Measurements from ENCODE around the gene IFT43. TPM values are rescaled to one million over a fixed set of nuclear protein-coding genes. Genes with fewer than 3 reads are reported as not detected.

Gene IFT43
- total RNA-seq, result 10 to 100 TPM; 46.3 to 49.6 TPM
- polyA plus RNA-seq (2013, experiment 1 of 2), result 44.4 TPM
- 41.4 TPM for polyA plus RNA-seq (2013, experiment 2 of 2)
- long read RNA-seq, experiment 1, transcript IFT43-202 (9 exons, 833 nt), result major isoform, 11 of 24 reads
- long read RNA-seq, experiment 1, partial matches to known transcripts, result 6 of 24 reads
- long read RNA-seq, experiment 1, other reads (novel, unspliced or antisense), result 7 of 24 reads
- long read RNA-seq, experiment 2, transcript IFT43-202 (9 exons, 833 nt), result major isoform, 30 of 59 reads
- long read RNA-seq, experiment 2, partial matches to known transcripts, result 16 of 59 reads
- long read RNA-seq, experiment 2, other reads (novel, unspliced or antisense), result 10 of 59 reads
- long read RNA-seq, experiment 3, transcript IFT43-202 (9 exons, 833 nt), result major isoform, 13 of 60 reads
- long read RNA-seq, experiment 3, partial matches to known transcripts, result 12 of 60 reads
- long read RNA-seq, experiment 3, other reads (novel, unspliced or antisense), result 34 of 60 reads
- long read RNA-seq, experiment 4, transcript IFT43-202 (9 exons, 833 nt), result major isoform, 71 of 122 reads
- long read RNA-seq, experiment 4, partial matches to known transcripts, result 28 of 122 reads
- long read RNA-seq, experiment 4, other reads (novel, unspliced or antisense), result 19 of 122 reads

DNA sequence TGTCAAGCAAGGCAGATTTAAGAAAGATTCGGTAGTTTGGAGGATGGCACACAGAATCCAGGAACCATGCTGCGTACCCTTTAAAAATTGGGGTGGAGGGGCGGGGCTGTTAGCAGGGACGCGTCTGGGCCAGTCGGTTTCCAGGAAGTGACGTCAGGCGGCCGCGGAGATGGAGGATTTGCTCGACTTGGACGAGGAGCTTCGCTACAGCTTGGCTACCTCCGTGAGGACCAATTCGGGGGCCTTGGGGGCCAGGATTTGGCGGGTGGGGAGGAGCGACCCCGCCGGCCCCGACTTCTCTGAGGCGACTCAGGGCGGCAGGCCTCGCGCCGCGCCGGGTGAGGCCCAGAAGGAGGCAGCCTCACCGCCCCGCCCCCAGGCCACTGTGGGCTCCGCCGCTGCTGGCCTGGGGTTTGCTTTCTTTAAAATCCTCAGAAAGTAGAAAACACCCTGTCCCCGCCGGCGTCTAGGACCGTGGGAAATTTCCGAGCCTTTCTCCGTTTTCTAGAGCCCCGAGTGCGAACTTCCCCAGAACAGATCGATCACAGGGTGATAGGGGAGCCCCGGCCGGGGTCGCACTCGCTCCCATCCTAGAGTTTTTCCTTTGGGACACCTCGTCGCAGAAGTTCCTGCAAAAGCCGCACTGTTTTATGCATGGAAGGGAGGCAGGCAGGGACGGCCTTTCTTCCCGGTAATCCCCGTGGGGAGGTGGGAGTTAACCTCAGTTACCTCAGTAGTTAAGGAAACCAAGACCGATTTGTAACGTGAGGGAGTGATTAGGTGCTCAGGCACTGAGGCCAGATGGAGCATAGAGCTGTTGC is at the start of gene IFT43:
Gene IFT43, plus strand, starts transcription at position 146 of the 821 bp plus-strand sequence. Its CDS starts 24 bp downstream, at position 170.
- Mint-ChIP-seq H3K27ac (peak within 1 kb of the TSS; percentile 93), H3K36me3 (ENCODE audit: low read depth) (peaks cover 13% of the 10 kb centered on the region), H3K4me1 (peaks cover 40% of the 10 kb centered on the region), H3K4me3 (peak within 1 kb of the TSS; percentile 91), H3K27me3 (ENCODE audit: insufficient read depth) (peaks cover 20% of the 10 kb centered on the region), H3K9me3 (no peaks in the 10 kb centered on the region)
- H3K4me3 ChIP-seq (ENCODE audit: low read length), result peak within 1 kb of the TSS; percentile 87
- DNase-seq, result peak; percentile 93
- H3K36me3 ChIP-seq (ENCODE audit: control insufficient read depth, insufficient read depth, low read length), result peaks cover 19% of the 10 kb centered on the region
- WGBS, 2 experiments (ENCODE audit: insufficient coverage in 1 of 2, insufficient read length in 1 of 2), result 0% methylated on average over 35 to 52 of the region's 52 CpGs
- TF ChIP-seq, protein P1, sequence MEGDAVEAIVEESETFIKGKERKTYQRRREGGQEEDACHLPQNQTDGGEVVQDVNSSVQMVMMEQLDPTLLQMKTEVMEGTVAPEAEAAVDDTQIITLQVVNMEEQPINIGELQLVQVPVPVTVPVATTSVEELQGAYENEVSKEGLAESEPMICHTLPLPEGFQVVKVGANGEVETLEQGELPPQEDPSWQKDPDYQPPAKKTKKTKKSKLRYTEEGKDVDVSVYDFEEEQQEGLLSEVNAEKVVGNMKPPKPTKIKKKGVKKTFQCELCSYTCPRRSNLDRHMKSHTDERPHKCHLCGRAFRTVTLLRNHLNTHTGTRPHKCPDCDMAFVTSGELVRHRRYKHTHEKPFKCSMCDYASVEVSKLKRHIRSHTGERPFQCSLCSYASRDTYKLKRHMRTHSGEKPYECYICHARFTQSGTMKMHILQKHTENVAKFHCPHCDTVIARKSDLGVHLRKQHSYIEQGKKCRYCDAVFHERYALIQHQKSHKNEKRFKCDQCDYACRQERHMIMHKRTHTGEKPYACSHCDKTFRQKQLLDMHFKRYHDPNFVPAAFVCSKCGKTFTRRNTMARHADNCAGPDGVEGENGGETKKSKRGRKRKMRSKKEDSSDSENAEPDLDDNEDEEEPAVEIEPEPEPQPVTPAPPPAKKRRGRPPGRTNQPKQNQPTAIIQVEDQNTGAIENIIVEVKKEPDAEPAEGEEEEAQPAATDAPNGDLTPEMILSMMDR (conservative IDR thresholded peaks at IDR 0.05), result no peak
- peaks cover 7% of the 10 kb centered on the region for H3K4me1 ChIP-seq (ENCODE audit: control insufficient read depth, insufficient read depth, low read length)
- peak within 1 kb of the TSS; percentile 42 for H3K27ac ChIP-seq (ENCODE audit: low read depth, low read length)
- H3K27me3 ChIP-seq (ENCODE audit: control insufficient read depth, insufficient read depth, low read length, poor library complexity, severe bottlenecking), result peaks cover 7% of the 10 kb centered on the region
- no peaks in the 10 kb centered on the region for H3K9me3 ChIP-seq (ENCODE audit: control insufficient read depth, low read length)
- H3K9ac ChIP-seq (ENCODE audit: extremely low read depth, low read length, poor library complexity, severe bottlenecking), result peak within 1 kb of the TSS; percentile 87

DNA sequence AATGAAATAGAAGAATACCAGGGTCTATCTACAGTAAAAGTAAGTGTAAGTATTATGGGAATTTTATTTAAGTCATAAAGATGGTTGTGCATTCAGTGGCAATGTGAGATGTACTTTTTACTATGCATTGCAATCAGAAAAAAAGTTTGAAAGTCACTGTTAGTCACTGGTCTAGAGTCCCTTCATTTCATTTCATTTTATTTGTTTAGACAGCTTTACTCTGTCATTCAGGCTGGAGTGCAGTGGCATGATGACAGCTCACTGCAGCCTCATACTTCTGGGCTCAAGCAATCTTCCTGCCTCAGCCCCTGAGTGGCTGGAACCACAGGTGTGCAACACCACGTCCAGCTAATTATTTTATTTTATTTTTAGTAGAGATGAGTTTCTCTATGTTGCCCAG is 46.4 kb upstream of the IFT43 start:
- TF ChIP-seq, protein P1 (conservative IDR thresholded peaks at IDR 0.05), result no peak
- H3K9me3 Mint-ChIP-seq, result no peaks in the 10 kb centered on the region
- no peak overlapping the region for H3K27ac Mint-ChIP-seq
- DNase-seq, result no peak
- no peaks in the 10 kb centered on the region for H3K36me3 ChIP-seq (ENCODE audit: control insufficient read depth, insufficient read depth, low read length)
- no peak overlapping the region for H3K4me3 ChIP-seq (ENCODE audit: low read length)
- H3K36me3 Mint-ChIP-seq (ENCODE audit: low read depth), result peaks cover 13% of the 10 kb centered on the region
- no peak overlapping the region for H3K9ac ChIP-seq (ENCODE audit: extremely low read depth, low read length, poor library complexity, severe bottlenecking)
- no peaks in the 10 kb centered on the region for H3K4me1 ChIP-seq (ENCODE audit: control insufficient read depth, insufficient read depth, low read length)
- H3K27me3 ChIP-seq (ENCODE audit: control insufficient read depth, insufficient read depth, low read length, poor library complexity, severe bottlenecking), result no peaks in the 10 kb centered on the region
- no peaks in the 10 kb centered on the region for H3K9me3 ChIP-seq (ENCODE audit: control insufficient read depth, low read length)
- H3K27me3 Mint-ChIP-seq (ENCODE audit: insufficient read depth), result no peaks in the 10 kb centered on the region
- no peak overlapping the region for H3K4me3 Mint-ChIP-seq
- H3K27ac ChIP-seq (ENCODE audit: low read depth, low read length), result no peak overlapping the region
- WGBS, 2 experiments (ENCODE audit: insufficient coverage in 1 of 2, insufficient read length in 1 of 2), result 100% methylated on average over 1 of the region's 1 CpG; no CpG with 5 or more reads in 1 of the 2 experiments
- peaks cover 9% of the 10 kb centered on the region for H3K4me1 Mint-ChIP-seq

DNA sequence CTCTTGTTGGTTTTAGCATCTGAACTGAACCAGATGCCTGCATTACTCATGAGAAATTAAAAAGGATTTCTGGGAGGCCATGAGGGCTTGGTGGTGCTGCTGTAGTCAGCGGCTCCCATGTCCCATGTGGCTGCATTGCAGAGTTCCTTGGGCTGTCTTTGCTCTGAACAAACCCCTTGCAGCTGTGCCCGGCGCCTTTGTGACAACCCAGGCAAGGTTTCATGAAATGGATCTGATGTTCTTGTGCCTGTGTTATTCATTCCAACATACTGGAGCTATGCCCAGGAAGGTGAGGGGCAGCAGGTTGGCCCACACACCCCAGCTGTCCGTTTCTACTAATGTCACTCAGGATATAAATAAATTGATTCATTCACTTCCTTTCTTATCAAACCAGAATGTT is 44.5 kb upstream of the IFT43 start:
- H3K9me3 Mint-ChIP-seq, result no peaks in the 10 kb centered on the region
- Histone ChIP-seq H3K4me3 (ENCODE audit: low read length) (no peak overlapping the region), H3K9ac (ENCODE audit: extremely low read depth, low read length, poor library complexity, severe bottlenecking) (no peak overlapping the region), H3K27me3 (ENCODE audit: control insufficient read depth, insufficient read depth, low read length, poor library complexity, severe bottlenecking) (no peaks in the 10 kb centered on the region), H3K4me1 (ENCODE audit: control insufficient read depth, insufficient read depth, low read length) (no peaks in the 10 kb centered on the region), H3K36me3 (ENCODE audit: control insufficient read depth, insufficient read depth, low read length) (no peaks in the 10 kb centered on the region), H3K9me3 (ENCODE audit: control insufficient read depth, low read length) (no peaks in the 10 kb centered on the region), H3K27ac (ENCODE audit: low read depth, low read length) (no peak overlapping the region)
- no peak for DNase-seq
- H3K4me3 Mint-ChIP-seq, result no peak overlapping the region
- TF ChIP-seq, protein P1 (conservative IDR thresholded peaks at IDR 0.05), result no peak
- no peaks in the 10 kb centered on the region for H3K27me3 Mint-ChIP-seq (ENCODE audit: insufficient read depth)
- no peak overlapping the region for H3K27ac Mint-ChIP-seq
- WGBS, 2 experiments (ENCODE audit: insufficient coverage in 1 of 2, insufficient read length in 1 of 2), result 93 to 100% methylated on average over 2 to 4 of the region's 4 CpGs
- peaks cover 9% of the 10 kb centered on the region for H3K4me1 Mint-ChIP-seq
- peaks cover 19% of the 10 kb centered on the region for H3K36me3 Mint-ChIP-seq (ENCODE audit: low read depth)
